HUDEP-2 (cell line): ENCODE measurements around the gene ZNF407.
"Not testable (repeated sequence)": the region's sequence is repeated elsewhere in the genome, so short reads cannot be mapped to it uniquely, and the experiment has no call there.

Experiments
- DNase-seq, 76 experiments: peaks; one replicate each; lab custom pipeline; 2025; ENCODE audit not compliant: unreplicated experiment in 76 of 76; lab: John Stamatoyannopoulos, UW

Gene ZNF407

DNA sequence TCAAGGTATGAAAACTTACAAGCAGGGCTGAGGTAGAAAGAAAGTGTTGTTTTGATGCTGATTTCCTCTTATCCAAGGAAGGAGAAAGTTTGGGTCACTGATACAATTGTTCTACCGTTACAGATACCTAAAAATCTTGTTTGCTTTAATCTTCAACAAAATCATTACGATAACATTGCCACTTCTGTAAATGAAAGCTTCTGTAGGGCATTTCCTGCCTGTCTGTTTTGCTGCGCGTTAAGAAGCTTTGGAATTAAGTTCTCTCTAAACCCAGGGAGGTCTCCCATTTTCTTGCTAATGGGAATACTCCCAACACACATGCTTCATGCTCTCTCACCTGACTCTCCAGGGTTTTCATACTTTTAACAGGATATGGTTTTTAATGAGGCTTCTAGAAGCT lies 352.8 kb downstream of the ZNF407 start:
- no peak for DNase-seq

- DNase-seq, result no peak
These were observed 353.6 kb downstream of the ZNF407 start for GRCh38 chr18:74951165-74951760.

GRCh38 chr18:74957588-74958224 lies 360.0 kb downstream of the ZNF407 start:
- DNase-seq, result no peak

GRCh38 chr18:74959216-74959615 lies 361.5 kb downstream of the ZNF407 start:
- no peak for DNase-seq

DNA sequence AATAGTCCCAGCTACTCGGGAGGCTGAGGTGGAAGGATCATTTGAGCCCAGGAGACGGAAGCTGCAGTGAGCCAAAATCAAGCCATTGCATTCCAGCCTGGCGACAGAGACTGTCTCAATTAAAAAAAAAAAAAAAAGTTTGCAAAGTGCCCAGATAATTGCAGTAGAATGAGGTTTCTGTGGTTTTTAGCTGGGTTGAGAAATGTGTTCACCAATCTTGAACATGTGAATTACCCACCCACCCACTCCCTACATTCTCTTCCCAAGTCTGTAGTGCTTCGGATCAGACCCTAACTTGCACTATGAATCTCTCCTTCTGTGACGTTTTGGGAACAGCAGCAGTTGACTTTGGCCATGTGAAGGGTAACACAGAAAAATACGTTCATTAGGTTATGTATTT lies 363.9 kb downstream of the ZNF407 start:
- no peak for DNase-seq

GRCh38 chr18:74963820-74964446 lies 366.3 kb downstream of the ZNF407 start:
- peak in 56 of 76 experiments; percentile 1 to 77 (median 30) for DNase-seq

- DNase-seq, result no peak
These were observed 368.0 kb downstream of the ZNF407 start for GRCh38 chr18:74965682-74966081.

DNA sequence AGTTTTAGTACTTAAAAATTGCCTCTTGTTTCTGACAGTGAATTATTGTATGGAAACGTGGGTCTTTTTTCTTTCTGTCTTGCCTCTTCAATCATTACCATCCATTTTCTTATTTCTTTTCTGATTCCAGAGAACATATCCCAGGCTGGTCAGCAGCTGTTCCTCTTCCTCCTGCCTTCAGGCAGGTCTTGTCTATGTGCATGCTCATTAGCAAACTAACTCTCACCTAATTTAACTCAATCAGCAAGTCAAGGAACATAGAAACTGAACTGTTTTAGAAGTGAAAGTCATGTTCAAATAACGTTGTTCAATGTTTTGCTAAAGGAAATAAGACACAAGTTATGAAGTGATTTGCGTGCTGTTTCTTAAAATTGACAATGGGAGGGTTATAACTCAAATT lies 369.8 kb downstream of the ZNF407 start:
- DNase-seq, result no peak

GRCh38 chr18:74967979-74968378 lies 370.3 kb downstream of the ZNF407 start:
- DNase-seq, result no peak

- not testable (repeated sequence) for DNase-seq
These were observed 373.7 kb downstream of the ZNF407 start for GRCh38 chr18:74971358-74971757.

- not testable (repeated sequence) for DNase-seq
These were observed 374.1 kb downstream of the ZNF407 start for GRCh38 chr18:74971776-74972175.

DNA sequence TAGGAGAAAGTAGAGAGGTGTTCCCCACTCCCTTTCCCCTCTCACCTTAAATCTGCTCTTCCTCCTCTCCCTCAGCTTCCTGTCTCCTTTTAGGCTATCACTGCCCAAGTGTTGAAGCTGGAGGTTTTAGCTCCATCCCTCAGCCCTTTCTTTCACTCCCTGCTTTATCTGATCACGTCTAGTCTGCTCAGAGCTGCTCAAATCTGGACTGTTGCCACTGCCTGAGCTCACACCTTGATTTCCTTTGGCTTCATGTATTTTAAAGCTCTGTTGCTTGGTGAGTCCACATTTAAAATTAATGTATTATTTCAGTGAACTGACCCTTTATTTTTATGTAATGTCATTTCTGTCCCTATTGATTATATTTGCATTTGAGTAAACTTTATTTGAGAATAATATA lies 374.7 kb downstream of the ZNF407 start:
- no peak for DNase-seq

DNA sequence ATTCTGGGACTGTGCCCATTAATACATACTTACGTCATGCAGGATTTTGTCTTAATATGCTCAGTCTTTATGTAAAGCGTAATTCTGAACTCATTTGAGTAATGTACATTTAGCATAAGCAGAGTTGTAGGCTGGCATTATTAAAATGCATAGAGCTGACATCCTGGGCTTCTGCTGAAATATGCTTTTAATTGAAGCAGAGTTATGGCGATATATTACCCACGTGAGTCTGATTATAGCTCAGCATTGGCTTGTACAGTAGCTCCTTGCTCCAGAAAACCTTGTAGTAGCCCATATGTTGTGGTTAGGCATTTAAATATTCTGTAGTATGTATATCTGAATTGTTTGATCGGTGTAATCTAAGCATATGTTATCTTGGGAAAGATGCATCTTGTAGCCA lies 377.3 kb downstream of the ZNF407 start:
- DNase-seq, result no peak

DNA sequence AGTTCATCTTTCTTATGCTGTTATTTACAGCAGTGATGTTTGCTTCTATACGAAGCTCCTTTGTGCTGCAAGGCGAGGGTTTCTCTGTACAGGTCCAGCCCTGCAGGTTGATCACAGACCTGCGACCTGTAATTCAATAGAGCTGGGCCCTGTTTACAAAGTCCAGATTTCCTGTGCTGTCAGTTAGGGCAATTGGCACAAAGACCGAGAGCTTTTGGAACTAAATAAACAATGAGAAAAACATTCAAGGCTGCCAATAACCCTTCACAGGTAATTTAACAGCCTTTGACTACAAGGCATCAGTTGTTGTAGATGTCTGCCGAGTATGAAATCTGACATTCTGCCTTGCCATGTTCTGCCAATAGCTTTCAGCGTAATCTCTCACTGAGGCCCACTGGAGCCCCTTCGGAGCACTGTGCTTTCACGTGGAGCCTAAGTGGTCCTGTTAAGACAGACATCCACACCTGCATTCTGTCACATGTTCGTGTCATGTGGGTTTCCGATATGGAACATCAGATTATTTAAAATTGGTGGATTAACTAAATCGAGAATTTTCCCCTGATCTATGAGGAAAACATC lies 378.8 kb downstream of the ZNF407 start:
- no peak for DNase-seq

DNA sequence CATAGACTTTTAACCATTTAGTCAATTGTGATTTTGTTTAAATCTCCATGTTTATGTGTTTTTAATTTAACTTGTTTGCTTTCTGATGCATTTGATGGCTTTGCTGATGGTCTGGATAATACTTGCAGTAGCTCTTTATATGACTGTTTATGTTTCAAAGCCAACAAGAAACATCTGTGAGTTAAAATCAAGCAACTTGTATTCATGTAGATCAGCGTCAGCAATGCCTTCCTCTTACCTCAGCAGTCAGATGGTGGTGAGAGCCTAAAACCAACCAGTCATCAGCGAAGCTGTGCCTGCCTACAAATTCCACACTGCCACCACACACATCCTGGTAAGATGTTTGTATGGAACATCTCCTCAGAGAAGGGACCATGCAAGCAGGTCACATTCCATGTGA lies 379.4 kb downstream of the ZNF407 start:
- no peak for DNase-seq

GRCh38 chr18:74980669-74981068 lies 383.0 kb downstream of the ZNF407 start:
- no peak for DNase-seq

DNA sequence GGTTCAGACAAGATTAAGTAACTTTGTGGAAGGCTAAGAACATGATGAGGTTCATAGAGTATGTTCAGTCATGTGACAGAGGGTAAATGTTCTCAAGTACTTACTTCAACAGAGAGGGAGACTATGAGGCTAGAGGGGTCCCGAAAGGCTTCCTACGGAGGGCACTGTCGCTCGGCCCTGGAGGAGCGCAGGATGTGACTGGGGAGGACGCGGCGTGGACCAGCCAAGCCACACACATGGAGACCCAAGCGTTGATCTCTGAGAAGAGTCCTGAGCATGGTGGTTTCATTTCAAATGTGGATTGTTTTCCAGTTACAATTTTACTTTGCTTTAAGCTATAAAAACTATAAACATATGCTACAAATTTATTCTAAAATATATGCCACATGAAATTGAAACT lies 383.8 kb downstream of the ZNF407 start:
- DNase-seq, result no peak

DNA sequence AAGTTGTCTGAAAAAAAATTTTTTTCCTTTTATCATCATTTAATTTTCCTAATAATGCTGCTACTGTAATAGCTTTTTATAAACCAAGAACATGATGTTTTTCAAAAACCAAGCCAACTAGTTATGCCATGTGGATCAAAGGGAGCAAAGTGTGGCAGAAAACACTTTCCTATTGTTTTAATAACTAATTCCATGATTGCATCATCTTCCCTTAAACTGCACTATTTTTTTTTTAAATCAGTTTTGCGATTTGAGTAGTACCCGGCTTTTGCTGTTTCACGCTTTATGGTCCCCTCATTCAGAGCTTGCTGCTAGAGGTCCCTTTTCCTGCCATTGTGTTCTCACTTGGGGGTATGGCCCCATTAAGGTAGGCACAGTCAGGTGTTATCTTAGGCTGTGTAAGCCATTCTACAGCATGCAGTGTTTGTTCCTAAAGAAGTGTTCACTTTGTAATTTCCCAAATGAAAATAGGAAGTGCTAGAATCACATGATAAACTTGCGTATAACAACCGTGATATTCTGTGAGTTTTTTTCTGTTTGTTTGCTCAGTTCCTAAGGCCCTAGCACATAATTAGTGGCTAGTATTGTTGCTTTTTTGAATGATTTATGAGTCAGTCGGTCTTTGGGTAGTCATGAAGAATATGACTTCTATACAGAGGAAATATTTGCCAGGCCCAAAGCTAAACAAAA lies 385.4 kb downstream of the ZNF407 start:
- no peak for DNase-seq

DNA sequence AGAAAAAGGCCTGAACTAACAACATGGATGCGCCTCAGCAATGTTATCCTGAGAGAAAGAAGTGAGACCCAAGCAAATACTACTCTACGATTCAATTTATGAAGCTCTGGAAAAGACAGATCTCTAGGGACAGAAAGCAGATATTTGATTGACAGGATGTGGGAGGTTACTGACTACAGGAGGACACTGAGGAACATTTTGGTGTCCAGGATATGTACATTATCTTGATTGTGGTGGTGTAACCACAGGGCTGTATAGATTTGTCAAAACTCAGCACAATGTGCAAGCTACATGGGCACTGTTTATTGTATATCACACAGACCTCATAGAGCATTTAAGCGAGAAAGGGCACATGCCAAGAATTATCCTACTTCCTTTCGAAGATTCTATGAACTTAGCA lies 391.5 kb downstream of the ZNF407 start:
- no peak for DNase-seq

DNA sequence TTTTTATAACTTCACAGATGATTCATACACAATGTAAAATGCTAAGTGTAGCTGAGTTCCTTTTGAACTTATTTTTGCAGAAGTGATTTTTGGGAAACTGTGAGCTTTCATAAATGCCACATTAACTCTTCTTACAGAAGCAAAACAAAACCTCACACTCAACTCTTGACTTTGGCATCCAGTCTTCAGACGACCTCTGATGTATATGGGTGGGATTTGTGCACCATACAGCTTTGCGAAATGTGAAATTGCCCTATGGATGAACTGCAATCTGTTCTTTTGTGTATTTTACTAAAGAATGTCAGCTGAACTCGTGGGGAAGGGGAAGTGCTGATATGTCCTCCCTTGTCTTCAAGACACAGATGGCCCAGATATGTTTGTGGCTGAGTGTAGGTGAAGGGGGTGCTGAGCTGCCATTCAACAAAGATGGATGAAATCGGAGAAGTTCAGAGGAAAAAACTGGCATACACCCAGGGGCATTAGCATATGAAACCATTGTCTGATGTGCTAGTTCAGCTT lies 393.0 kb downstream of the ZNF407 start:
- peak in 1 of 76 experiments; percentile 35 for DNase-seq
